HepG2 (cell line): Measurements from ENCODE around the gene MAP3K2. TPM values are rescaled to one million over a fixed set of nuclear protein-coding genes. Genes with fewer than 3 reads are reported as not detected.

ENCODE experiments used
- ATAC-seq: fragments of 200-7000 bp; cut with Tn5 transposase; 3 replicates; pipeline ENCODE4 v1.9.1; 2020; ENCODE audit warnings: mild to moderate bottlenecking, moderate library complexity
- BruUV-seq: library from RNA; stranded (reverse); fragments of 400-500 nt; replicated peaks from 2 replicates; lab custom pipeline; 2021; lab: Mats Ljungman, UMichigan
- CTCF ChIA-PET: fragments of 300-600 bp; formaldehyde crosslinking; extraction: SDS; loops from one replicate; lab custom pipeline; 2021; ENCODE audit warnings: low total read pairs, inconsistent platforms, low intra/inter-chr PET ratio; lab: Yijun Ruan, JAX
- POLR2A ChIA-PET: fragments of 350-600 bp; sonication (Branson Sonifier 250); formaldehyde crosslinking; loops from one replicate; lab custom pipeline; 2020; ENCODE audit warnings: antibody characterized with exemption, inconsistent platforms; lab: Yijun Ruan, JAX
- DNase-seq: peaks from one replicate; pipeline ENCODE4 v3.0.0-alpha.2; 2015; ENCODE audit warnings: low spot score
- FAIRE-seq: peaks from 3 replicates; lab custom pipeline; 2011; peaks lifted over from hg19 to GRCh38; lab: Jason Lieb, UNC
- H2AFZ ChIP-seq: one replicate; pipeline ENCODE4 v1.6.1; 2011; ENCODE audit warnings: low read length, inconsistent platforms
- H3K27ac ChIP-seq: fragments of 300-600 bp; 3 replicates; pipeline ENCODE4 v1.8.0; 2011; ENCODE audit warnings: mixed run types, mild to moderate bottlenecking, mixed read lengths, low read length, inconsistent platforms; ENCODE audit not compliant: insufficient read depth; ENCODE audit errors: extremely low read length
- H3K27me3 ChIP-seq, 2 experiments: fragments of 200-600 bp in 1 of 2; 2 replicates in 1 of 2; 3 replicates in 1 of 2; pipeline versions ENCODE4 v1.6.0 to v1.8.0; 2011; ENCODE audit warnings: low read length in 2 of 2, mild to moderate bottlenecking in 2 of 2, moderate library complexity in 2 of 2, inconsistent platforms in 1 of 2; ENCODE audit not compliant: insufficient read depth in 2 of 2, control insufficient read depth in 1 of 2
- H3K36me3 ChIP-seq, 2 experiments: fragments of 200-600 bp in 1 of 2; replicated peaks in 1 of 2; 2 replicates in 1 of 2; 3 replicates in 1 of 2; pipeline versions ENCODE4 v1.5.1 to v1.8.0; 2011; ENCODE audit warnings: low read length in 2 of 2, inconsistent platforms in 1 of 2; ENCODE audit not compliant: insufficient read depth in 2 of 2, control insufficient read depth in 1 of 2
- H3K4me1 ChIP-seq: 2 replicates; pipeline ENCODE4 v1.5.1; 2012; ENCODE audit warnings: low read length, inconsistent platforms; ENCODE audit not compliant: insufficient read depth
- H3K4me2 ChIP-seq: 2 replicates; pipeline ENCODE4 v1.6.0; 2011; ENCODE audit warnings: low read depth, low read length, inconsistent platforms
- H3K4me3 ChIP-seq, 3 experiments: fragments of 200-600 bp in 1 of 3; sonication (generic), shearing (Covaris generic) in 1 of 3; replicated peaks in 1 of 3; 2 replicates each; pipeline ENCODE4 v1.5.1; 2011 to 2016; ENCODE audit warnings: low read length in 3 of 3, inconsistent platforms in 2 of 3, low read depth in 2 of 3, mild to moderate bottlenecking in 2 of 3, control low read depth in 1 of 3, mixed read lengths in 1 of 3; ENCODE audit not compliant: insufficient read depth in 1 of 3
- H3K79me2 ChIP-seq: one replicate; pipeline ENCODE4 v1.6.1; 2011; ENCODE audit warnings: low read length, inconsistent platforms; ENCODE audit not compliant: insufficient read depth
- H3K9ac ChIP-seq: 2 replicates; pipeline ENCODE4 v1.6.0; 2011; ENCODE audit warnings: mild to moderate bottlenecking, low read depth, low read length, inconsistent platforms; ENCODE audit not compliant: insufficient read depth
- H3K9me3 ChIP-seq: 2 replicates; pipeline ENCODE4 v1.5.1; 2012; ENCODE audit warnings: mild to moderate bottlenecking, low read length
- H4K20me1 ChIP-seq: 2 replicates; pipeline ENCODE4 v1.6.0; 2011; ENCODE audit warnings: inconsistent platforms, mild to moderate bottlenecking, low read length, moderate library complexity; ENCODE audit not compliant: insufficient read depth
- HNRNPL ChIP-seq: fragments of 200-400 bp; formaldehyde crosslinking; IDR thresholded peaks from 2 replicates; pipeline ENCODE4 v1.6.1; 2017; ENCODE audit warnings: mild to moderate bottlenecking, low read depth, low read length
- IKZF1 ChIP-seq: fragments of 450-650 bp; IDR thresholded peaks from 2 replicates; pipeline ENCODE4 v1.7.1; 2016
- MAF1 ChIP-seq: sonication (generic); formaldehyde crosslinking; IDR thresholded peaks from 2 replicates; pipeline ENCODE4 v1.5.0; 2020; ENCODE audit warnings: missing genetic modification reagents, borderline replicate concordance
- NCOA5 ChIP-seq: sonication (generic); formaldehyde crosslinking; IDR thresholded peaks from 2 replicates; pipeline ENCODE4 v1.4.0; 2020; ENCODE audit warnings: missing genetic modification reagents
- SAFB2 ChIP-seq: sonication (generic); formaldehyde crosslinking; IDR thresholded peaks from 2 replicates; pipeline ENCODE4 v1.5.1; 2020; ENCODE audit warnings: missing genetic modification reagents, low read depth, mild to moderate bottlenecking, borderline replicate concordance
- THYN1 ChIP-seq: sonication (generic); formaldehyde crosslinking; IDR thresholded peaks from 2 replicates; pipeline ENCODE4 v1.8.1; 2023; ENCODE audit warnings: low read depth, mild to moderate bottlenecking, moderate library complexity, missing genetic modification reagents, borderline replicate concordance
- ZFP36L1 ChIP-seq: sonication (generic); formaldehyde crosslinking; IDR thresholded peaks from 2 replicates; pipeline ENCODE4 v1.8.0; 2022; ENCODE audit warnings: mild to moderate bottlenecking, missing genetic modification reagents, moderate library complexity
- ZNF20 ChIP-seq: sonication (generic); formaldehyde crosslinking; IDR thresholded peaks from 2 replicates; pipeline ENCODE4 v1.4.0; 2020; ENCODE audit warnings: mild to moderate bottlenecking, moderate library complexity, missing genetic modification reagents
- ZNF441 ChIP-seq: sonication (generic); formaldehyde crosslinking; IDR thresholded peaks from 2 replicates; pipeline ENCODE4 v1.7.0; 2021; ENCODE audit warnings: missing genetic modification reagents, borderline replicate concordance
- WGBS: methylation state at CpG from one replicate; pipeline ENCODE4 v1.1.6; 2017; ENCODE audit warnings: low lambda C conversion rate; 5-methylcytosine and 5-hydroxymethylcytosine counted together
- in situ Hi-C: cut with HindIII; loops from 2 replicates; pipeline ENCODE4 v1.10.0; 2017; ENCODE audit warnings: low pct_unique_long_range_greater_than_20kb; ENCODE audit not compliant: extremely low pct_ligation_motif_present
- intact Hi-C: fragments of 100-400 bp; cut with micrococcal nuclease; formaldehyde crosslinking; loops from one replicate; pipeline ENCODE4 v1.10.0; 2022; ENCODE audit not compliant: unreplicated experiment
- polyA plus RNA-seq, 8 experiments: library from polyadenylated mRNA; depleted of rRNA in 3 of 8; stranded (reverse) in 7 of 8; unstranded in 1 of 8; fragments of >200 nt; fragmentation: Illumina TruSeq in 4 of 8; extraction: Trizol in 4 of 8; gene quantifications; 2 replicates each; pipeline versions ENCODE4 v1.2.1 to v1.2.3, GENCODE V29; 2011 to 2016; ENCODE audit warnings: low read depth in 4 of 8, missing spikeins in 1 of 8, mixed read lengths in 1 of 8; ENCODE audit not compliant: insufficient read depth in 1 of 8
- total RNA-seq, 5 experiments: library from RNA; depleted of rRNA; stranded (reverse); fragments of >200 nt; fragmentation: Illumina TruSeq; extraction: Trizol; gene quantifications; 2 replicates each; pipeline ENCODE4 v1.2.3, GENCODE V29; 2016; ENCODE audit warnings: low read depth in 1 of 5
- TF ChIP-seq, protein P1 (sequence below): sonication (generic); formaldehyde crosslinking; IDR thresholded peaks from 2 replicates; pipeline ENCODE4 v1.4.0; 2020; ENCODE audit warnings: missing genetic modification reagents
- TF ChIP-seq, protein P2 (sequence below): sonication (generic); formaldehyde crosslinking; IDR thresholded peaks from 2 replicates; pipeline ENCODE4 v1.4.0; 2020; ENCODE audit warnings: mild to moderate bottlenecking, missing genetic modification reagents

The MAP3K2 gene
- total and polyA plus RNA-seq, 2 of the 13 experiments (the other 11 are each of a cell fraction or from before 2014, with no cell fraction given): 12.2 to 37.2 TPM

DNA sequence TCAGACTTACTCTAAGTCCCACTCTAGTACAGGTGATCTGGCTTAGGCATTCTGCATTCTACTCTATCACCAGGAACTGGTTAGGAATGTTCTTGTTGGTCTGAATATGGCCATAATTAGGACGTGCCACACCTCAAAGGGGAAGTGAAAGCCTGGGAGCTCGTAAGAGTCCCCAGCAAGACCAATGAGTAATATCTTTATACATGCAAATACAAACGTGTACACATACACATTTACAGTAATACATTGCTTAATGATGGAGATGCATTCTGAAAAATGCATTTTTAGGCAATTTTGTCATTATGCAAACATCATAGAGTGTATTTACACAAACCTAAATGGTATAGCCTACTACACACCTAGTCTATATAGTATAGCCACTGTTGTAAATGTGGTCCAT is 74.4 kb downstream of the MAP3K2 start:
- DNase-seq (no peak), ATAC-seq (no peak), FAIRE-seq (no peak)
- Histone ChIP-seq H3K36me3 (peaks cover 31 to 85% of the 10 kb centered on the region in 2 experiments), H2AFZ (no peak overlapping the region), H3K9me3 (no peaks in the 10 kb centered on the region), H3K4me1 (peaks cover 13% of the 10 kb centered on the region), H3K27ac (no peak overlapping the region), H3K79me2 (no peaks in the 10 kb centered on the region)
- in situ Hi-C loops (no loop called here), intact Hi-C loops (no loop called here)
- CTCF ChIA-PET: no interaction called here
- 92% methylated on average over 3 of the region's 3 CpGs for WGBS
- POLR2A ChIA-PET: interaction anchor here (2.0 kb wide), 1 partner anchor 19 kb away, joined by 6 read pairs; the partner anchor contains the start of gene ERCC3
- no TSS peak for BruUV-seq
- TF ChIP-seq MAF1 (CRISPR knock-in tag): no peak
- TF ChIP-seq, protein P1, sequence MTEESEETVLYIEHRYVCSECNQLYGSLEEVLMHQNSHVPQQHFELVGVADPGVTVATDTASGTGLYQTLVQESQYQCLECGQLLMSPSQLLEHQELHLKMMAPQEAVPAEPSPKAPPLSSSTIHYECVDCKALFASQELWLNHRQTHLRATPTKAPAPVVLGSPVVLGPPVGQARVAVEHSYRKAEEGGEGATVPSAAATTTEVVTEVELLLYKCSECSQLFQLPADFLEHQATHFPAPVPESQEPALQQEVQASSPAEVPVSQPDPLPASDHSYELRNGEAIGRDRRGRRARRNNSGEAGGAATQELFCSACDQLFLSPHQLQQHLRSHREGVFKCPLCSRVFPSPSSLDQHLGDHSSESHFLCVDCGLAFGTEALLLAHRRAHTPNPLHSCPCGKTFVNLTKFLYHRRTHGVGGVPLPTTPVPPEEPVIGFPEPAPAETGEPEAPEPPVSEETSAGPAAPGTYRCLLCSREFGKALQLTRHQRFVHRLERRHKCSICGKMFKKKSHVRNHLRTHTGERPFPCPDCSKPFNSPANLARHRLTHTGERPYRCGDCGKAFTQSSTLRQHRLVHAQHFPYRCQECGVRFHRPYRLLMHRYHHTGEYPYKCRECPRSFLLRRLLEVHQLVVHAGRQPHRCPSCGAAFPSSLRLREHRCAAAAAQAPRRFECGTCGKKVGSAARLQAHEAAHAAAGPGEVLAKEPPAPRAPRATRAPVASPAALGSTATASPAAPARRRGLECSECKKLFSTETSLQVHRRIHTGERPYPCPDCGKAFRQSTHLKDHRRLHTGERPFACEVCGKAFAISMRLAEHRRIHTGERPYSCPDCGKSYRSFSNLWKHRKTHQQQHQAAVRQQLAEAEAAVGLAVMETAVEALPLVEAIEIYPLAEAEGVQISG: no peak
- TF ChIP-seq IKZF1: no peak
- no peak for TF ChIP-seq NCOA5 (CRISPR knock-in tag)
- no peak for TF ChIP-seq ZNF20 (CRISPR knock-in tag)
- no peak for TF ChIP-seq THYN1 (CRISPR knock-in tag)
- TF ChIP-seq, protein P2, sequence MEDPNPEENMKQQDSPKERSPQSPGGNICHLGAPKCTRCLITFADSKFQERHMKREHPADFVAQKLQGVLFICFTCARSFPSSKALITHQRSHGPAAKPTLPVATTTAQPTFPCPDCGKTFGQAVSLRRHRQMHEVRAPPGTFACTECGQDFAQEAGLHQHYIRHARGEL (CRISPR knock-in tag): no peak
- no peak for TF ChIP-seq SAFB2 (CRISPR knock-in tag)
- no peak for TF ChIP-seq ZNF441 (CRISPR knock-in tag)
- TF ChIP-seq ZFP36L1: no peak
- no peak for TF ChIP-seq HNRNPL
- TF ChIP-seq, all 625 proteins: peak for 0
- no peaks in the 10 kb centered on the region for H4K20me1 ChIP-seq
- H3K27me3 ChIP-seq: no peaks in the 10 kb centered on the region
- H3K9ac ChIP-seq: no peak overlapping the region
- no peak overlapping the region for H3K4me2 ChIP-seq
- H3K4me3 ChIP-seq: no peak overlapping the region
